GM21360 (cell line): ENCODE results near the gene EXOC2.
A peak's percentile ranks its signal among the peaks of the same experiment; 100 is the strongest.

Source experiments
- ATAC-seq: cut with Tn5 transposase; IDR thresholded peaks from one replicate; pipeline ENCODE4 v1.9.1; 2021; ENCODE audit warnings: mild to moderate bottlenecking, moderate library complexity; ENCODE audit not compliant: unreplicated experiment

Gene EXOC2, protein sequence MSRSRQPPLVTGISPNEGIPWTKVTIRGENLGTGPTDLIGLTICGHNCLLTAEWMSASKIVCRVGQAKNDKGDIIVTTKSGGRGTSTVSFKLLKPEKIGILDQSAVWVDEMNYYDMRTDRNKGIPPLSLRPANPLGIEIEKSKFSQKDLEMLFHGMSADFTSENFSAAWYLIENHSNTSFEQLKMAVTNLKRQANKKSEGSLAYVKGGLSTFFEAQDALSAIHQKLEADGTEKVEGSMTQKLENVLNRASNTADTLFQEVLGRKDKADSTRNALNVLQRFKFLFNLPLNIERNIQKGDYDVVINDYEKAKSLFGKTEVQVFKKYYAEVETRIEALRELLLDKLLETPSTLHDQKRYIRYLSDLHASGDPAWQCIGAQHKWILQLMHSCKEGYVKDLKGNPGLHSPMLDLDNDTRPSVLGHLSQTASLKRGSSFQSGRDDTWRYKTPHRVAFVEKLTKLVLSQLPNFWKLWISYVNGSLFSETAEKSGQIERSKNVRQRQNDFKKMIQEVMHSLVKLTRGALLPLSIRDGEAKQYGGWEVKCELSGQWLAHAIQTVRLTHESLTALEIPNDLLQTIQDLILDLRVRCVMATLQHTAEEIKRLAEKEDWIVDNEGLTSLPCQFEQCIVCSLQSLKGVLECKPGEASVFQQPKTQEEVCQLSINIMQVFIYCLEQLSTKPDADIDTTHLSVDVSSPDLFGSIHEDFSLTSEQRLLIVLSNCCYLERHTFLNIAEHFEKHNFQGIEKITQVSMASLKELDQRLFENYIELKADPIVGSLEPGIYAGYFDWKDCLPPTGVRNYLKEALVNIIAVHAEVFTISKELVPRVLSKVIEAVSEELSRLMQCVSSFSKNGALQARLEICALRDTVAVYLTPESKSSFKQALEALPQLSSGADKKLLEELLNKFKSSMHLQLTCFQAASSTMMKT

DNA sequence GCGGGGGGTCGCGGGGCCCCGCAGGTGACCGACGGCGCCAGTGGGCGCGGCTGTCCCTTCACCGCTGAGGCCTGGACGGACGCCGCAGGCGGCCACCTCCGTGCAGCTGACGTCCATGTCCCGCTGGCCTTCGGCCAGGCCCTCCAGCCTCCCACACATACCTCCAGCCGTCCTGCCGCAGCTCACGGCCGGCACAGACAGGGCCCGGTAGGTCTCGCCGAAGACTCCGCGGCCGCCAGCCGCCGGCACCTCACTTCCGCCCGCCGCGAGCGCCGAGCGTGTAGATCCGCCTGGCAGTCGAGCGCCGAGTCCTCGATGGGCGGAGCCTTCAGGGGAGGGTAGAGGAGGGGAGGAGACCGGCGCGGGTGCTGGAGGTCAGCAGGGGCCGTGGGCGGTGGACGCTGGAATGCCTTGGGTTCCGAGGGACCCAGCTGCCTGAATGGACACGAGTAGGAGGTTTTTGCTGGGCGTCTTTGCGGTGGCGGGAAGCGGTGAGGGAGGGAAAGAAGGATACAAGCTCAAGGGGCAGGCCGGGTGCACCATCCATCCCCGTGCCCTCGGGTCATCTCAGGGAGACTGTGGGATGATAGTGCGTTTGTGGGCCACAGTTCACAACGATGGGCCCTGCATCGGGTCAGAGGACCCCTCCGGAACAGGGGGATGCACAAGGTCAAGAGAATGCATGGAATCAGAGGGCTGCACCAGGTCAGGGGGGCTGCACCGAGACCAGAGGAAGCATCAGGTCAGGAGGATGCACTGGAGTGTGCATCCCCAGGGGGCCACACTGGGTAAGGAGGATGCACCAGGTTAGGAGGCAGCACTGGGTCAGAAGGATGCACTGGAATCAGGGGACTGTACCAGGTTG lies at the start of gene EXOC2:
Gene EXOC2 (minus strand): TSS at position 282 of the 865 bp plus-strand sequence. CDS start 55,321 bp downstream, outside the sequence.
- peak; percentile 86 for ATAC-seq

DNA sequence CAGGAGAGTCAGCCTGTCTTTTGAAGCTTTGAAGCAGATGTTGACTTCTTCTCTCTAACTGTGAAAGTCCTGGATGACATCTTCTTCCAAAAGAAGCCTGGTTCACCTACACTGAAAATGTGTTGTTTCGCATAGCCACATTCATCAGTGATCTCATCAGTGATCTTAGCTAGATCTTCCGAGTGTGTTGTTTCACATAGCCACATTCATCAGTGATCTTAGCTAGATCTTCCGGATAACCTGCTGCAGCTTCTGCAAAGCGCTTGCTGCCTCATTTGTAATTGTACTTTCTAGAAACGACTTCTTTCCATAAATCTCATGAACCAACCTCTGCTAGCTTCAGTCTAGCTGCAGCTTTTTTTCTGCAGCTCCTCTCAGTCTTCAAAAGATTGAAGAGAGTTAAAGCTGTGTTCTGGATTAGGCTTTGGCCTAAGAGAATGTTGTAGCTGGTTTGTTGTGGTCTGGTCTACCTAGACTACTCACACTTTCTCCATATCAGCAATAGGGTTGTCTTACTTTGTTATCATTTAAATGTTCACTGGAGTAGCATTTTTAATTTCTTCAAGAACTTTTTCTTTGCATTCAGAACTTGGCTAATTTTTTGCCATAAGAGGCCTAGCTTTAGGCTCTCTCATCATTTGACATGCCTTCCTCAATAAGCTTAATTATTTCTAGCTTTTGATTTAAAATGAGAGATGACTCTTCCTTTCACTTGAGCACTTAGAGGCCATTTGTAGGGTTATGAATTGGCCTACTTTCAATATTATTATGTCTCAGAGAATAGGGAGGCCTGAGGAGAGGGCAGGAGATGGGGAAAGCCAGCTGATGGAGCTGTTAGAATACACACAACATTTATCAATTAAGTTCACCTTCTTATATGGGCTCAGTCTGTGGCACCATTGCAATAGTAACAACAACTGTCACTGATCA lies 48.7 kb upstream of the EXOC2 start:
- ATAC-seq, result no peak

DNA sequence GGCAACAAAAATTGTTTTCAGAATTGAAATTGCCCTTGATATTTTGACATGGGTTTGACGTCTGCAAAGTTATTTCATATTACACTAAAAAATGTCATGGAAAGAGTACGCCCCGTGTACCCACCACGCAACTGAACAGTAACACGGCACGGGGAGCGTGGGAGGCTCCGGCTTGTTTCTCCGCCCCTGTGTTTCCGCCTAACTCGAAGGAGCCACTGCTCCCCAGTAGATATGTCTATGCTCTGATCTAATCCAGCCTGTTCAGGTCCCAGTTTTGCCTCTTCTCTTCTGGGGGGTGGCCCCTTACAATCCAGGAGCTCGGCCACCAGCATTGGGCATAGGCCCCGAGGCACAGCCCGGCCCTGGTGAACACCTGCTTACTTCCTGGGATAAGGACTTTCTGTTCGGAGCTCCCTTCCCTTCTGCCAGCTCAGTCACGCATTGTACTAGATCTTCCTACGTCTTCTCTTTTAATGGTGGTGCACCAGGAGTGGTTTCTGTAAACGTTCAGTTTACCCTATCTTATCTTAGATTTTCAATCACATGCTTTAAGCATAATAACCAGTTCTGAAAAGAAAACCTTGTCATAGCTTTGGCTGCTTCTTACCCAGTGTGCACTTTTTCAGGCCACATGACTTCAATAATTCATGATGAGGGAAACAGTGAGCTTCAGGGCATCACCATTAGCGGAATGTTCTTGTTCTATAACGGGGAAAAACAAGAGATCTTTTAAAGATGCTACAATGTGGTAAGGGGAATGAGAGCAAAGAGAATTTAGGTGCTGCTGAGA lies 43.9 kb upstream of the EXOC2 start:
- ATAC-seq, result no peak

DNA sequence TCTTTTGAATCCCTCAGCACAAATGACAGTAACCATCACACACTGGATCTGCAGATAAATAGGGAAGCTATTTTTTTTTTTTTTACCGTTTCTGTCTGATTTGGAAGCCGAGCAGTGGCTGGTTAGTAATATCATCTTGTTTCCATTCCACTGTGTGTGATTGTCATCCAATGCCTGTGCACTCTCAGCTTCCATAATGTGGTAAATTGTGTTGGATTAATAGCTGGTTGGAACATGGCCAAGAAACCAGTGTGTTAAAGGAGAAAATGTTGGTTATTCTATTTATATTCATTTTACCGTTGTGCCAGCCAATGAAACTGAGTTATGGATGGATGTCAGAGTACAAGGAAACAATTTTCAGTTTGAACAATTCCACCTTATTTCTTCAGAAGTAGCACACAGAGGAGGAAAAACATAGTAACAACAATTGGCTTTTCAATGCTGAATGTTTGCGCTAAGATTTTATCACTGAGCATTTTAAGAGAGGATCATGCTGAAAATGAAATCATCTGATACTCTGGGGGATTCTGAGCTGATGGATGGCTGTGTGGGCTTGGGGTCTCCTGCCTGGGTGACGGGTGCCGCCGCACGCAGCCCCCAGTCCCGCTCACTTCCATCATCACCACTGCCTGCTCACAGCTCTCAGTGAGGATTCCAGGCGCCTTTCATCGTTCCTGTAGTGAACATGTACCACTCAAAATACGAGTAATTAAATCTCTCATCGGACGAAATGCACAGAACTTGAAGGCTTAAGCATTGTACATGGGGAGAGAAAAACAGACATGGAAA lies 40.7 kb upstream of the EXOC2 start:
- no peak for ATAC-seq

DNA sequence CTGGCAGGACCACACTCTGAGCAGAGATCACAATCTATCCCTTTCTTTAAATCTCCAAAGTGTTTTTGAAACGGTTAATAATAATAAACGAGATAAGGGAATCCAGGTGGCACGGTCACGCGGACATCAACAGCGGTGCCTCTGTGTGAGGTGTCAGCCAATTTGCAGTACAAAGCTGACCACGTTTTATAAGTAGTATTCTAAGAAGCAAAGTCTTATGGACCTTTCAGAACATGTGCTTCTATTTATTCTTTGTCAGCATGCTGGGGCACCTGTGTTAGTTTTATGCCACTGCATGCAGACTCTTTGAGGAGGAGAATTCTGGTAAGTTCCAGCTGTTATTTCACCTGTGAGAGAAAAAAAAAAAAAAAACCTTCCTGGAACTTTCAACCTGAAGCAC lies 39.0 kb upstream of the EXOC2 start:
- ATAC-seq, result no peak

DNA sequence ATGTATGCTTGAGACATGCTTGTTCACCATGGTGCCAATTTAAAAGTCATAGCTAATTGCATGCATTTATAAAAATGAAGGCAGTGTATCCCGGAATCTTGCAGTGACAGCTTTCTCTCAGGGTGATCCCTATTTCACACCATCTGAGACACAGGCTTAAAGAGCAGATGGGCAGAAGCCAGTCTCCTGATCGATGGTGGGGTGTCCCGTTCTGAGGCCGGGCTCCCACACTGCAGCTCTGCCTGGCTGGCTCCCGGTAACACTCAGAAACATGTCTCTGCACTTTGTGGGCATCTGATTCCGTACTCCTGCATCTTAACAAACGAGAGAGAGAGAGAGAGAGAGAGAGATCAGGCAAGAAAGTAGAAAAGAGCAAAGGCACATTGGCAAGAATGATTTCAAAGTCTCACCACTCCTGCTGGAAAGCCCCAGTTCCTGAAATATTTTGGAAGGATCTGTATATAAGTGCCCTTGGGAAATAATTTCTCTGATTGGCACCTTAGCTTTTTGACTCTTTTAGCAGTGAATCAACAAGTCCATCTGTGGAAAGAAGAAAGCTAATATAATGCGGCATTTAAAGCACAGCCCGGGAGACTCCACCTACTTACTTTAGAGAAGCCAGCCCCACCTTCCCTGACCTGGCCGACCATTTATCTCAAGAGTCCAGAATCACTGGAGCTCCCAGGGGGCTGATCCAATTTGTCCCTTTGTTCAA lies 36.8 kb upstream of the EXOC2 start:
- no peak for ATAC-seq

DNA sequence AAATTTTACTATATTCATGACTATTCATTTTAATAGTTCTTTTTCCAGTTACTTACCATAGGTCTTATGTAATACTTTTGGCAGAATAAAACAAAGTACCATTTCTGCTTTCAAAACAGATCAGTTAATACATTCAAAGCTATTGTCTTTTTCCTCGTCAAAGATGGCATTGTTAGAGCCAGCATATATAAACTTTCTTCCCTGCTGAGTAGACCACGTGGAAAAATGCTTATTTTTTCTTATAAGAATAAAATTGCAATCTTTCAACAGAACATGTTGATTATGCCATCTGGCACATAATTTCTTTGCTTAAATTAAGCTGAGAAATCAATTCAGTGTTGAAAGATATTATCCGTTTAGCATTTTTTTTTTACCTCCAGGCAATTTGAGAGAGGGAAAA lies 34.9 kb upstream of the EXOC2 start:
- ATAC-seq, result no peak

DNA sequence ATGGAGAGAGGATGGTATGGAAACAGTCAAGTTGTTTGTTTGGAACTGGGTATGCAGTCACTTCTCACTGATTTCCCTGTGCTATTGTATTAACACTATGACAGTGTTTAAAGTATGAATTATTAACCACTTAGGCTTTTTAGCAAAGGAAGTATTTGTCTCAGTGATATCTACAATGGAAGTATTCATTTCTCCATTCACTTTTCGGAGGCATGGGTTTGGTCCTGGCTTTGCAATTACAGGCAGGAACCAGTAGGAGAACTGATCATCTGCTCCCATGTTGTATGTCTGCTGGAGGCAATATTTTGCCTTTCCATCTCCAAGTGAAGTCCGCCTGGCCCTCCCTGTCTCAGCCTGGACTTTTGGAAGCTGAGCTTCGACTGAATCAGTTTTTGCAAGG lies 30.6 kb upstream of the EXOC2 start:
- no peak for ATAC-seq

DNA sequence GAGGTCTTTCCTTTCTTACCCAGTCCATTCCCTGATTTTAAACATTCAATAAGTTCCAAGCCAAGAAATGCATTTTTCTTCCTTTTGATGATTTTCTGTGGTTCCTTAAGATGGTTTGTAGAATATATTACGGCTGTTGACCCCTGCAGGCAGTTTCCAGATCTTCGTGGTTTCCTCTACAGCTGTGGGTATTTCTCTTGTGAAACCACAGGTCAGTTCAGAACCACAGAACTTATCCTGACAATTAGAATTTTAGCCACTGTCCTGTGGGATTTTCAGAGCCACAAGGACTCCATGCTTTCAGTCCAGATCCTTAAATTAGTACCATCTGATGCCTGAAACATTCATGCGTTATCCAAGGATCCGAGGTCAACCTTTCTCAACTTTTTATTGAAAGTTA lies 29.7 kb upstream of the EXOC2 start:
- no peak for ATAC-seq

DNA sequence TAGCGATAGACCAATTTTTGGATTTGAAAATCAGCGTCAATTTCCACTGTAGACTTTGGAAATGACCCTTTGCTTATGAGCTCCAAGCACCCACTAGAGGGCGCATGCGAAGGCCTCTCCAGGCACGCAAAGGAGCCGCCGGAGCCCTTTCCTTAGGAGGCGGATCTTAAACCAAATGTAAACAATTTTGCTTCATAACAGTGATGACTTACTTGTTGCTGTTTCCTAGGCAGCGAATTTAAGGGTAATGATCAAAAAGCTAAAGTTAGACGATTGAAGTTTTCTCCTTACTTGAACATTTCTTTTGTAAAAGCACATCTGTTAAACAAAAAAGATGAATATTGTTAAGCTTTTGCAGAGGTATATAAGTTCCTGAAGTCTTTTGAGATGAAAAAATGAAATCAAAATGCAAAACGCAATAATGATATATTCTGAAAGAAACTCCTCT lies 29.2 kb upstream of the EXOC2 start:
- ATAC-seq, result no peak

DNA sequence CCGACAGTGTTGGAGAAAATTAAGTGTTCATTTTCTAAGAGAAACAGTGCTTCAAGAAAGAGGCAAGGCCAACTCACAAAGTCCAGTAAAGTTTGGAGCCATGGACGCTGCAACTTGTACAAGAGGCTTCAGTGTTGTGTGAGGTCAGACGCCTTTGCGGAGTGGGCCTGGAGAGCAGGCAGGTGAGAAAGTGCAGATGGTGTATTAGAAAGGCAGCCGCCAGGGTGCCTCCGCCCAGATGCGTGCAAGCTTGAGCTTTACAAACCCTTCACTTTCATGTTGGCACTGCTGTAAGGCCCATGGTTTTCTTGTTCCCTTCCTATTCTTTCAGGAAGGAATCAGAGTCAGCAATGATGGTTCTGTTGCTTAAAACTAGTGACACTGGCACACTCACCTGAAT lies 25.4 kb upstream of the EXOC2 start:
- no peak for ATAC-seq

DNA sequence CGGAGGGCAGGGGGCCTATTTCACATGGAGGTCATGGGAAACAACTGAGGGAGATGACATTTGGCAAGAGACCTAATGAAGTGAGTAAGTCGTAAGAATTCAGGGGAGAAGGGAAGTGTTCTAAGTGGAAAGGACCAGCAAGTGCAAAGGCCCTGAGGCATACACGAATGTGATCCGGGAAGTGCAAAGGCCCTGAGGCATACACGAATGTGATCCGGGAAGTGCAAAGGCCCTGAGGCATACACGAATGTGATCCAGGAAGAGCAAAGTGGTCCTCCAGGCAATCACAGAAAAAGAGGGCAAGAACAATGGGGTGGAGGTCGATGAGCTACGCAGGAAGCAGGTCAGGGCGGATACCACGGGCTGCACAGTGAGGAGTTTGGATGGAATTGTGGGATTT lies 24.2 kb upstream of the EXOC2 start:
- no peak for ATAC-seq

DNA sequence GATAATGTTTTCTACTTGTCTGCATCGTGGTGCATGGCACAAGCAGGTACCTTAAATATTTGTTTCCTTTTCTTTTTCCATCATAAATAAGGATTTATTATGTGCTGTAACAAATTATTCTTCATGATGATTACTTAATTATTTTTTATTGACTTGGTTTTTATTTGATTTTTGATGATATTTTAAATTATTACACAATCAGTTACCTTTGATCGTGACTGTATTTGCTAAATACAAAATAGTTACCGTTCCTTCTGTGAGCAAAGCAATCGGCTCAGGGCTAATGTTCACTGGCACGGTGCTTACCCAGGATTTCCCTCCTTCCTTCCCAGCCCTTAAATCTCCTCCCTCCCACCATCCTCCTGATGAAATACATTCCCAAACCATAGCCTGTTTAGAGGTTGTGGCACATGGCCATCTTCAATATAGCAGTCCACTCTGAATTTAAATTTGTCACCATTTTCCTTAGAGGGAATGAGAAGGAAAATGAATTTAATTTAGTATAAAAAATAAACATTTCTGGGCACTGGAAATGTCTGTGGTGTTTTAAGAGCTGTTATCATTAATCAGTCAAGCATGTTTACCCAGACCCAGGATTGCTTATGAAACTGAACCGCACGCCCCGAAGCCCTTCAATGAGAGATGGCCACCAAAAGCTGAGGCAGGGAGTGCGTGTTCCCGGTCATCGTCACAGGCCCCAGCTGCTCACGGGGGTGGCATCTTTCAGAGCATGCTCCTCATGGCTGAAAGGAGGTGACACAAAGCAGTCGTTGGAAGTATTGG lies 23.0 kb upstream of the EXOC2 start:
- ATAC-seq, result no peak

DNA sequence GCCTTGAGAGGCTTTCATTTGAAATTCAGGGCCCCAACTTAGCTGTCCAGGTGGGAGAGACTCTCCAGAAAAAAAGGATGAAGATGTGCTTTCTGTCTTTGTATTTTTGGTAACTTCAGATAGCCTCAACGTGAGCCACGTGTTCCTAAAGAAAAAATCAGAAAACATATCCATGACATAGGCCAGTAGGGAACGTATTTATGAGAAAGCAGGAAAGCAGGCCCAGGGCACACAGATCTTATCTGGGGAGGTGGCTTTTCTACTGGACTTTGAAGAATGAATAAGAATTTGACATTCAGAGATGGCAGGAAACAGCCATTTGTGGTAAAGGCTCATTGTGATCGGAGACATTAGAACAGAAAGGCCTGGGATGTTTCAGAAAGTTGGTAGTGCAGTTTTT lies 21.2 kb upstream of the EXOC2 start:
- ATAC-seq, result no peak

DNA sequence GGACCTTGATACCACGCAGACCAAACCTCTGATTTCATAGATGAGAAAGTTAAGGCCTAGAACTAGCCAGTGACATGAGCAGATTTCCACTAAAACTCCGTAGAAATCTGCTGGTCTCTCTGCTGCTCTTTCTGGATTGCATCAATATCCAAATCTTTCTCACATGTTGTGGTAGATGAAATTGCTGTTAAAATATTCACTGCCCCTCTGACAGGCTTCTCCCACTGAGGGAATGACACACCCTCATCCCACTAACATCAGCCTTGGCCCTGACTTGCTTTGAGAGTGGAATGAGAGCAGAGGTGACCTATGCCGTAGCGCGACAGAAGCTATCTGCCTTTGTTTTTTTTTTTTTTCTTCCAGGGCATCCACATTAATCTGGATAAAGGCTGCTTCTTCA lies 20.4 kb upstream of the EXOC2 start:
- no peak for ATAC-seq

DNA sequence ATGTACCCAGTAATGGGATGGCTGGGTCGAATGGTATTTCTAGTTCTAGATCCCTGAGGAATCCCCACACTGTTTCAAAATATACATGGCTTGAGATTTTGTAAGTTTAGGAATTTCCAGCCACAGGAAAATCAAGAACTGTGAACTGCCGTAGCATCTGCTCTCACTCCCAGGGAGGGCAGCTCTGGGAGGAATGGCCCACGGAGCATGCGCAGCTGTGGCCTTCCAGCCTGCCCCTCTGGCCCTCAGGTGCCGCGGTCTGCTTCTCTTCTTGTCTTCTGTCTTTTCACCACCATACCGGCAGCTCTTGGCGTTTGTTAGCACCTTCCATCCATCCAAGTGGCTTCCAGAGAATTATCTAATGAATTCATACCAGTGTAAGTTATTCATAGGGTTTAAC lies 19.9 kb upstream of the EXOC2 start:
- no peak for ATAC-seq

DNA sequence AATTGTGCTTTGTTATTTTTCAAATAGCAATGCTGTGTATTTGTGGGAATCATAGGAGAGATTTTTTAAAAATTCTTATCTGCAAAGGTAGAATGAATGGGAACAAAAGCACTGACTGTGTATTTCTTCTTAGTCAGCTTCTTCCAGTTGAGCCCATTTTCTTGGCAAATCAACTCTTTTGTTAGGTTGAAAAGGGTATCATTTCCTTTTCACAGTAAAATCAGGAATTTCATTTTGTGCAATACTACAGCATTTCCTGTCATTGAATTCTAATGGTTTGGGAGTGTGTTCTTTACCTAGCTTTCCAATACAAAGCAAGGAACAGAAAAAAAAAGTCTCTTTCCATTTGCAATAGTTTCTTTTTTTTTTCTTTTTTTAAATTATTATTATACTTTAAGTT lies 19.0 kb upstream of the EXOC2 start:
- no peak for ATAC-seq
